ENCODE results near the gene HAL. TPM values are rescaled to one million over a fixed set of nuclear protein-coding genes. Genes with fewer than 3 reads are reported as not detected.

HAL gene
- polyA plus RNA-seq, 1 of the 3 experiments (the other 2 are of a cell fraction): 0.08 TPM

- H2AFZ ChIP-seq (ENCODE audit: low read depth): no peak overlapping the region
Measured at GRCh38 chr12:95999484-95999883, 3.3 kb upstream of the HAL start.

GRCh38 chr12:95998611-95999286, 2.6 kb upstream of the HAL start:
- Histone ChIP-seq H3K9me3 (no peaks in the 10 kb centered on the region), H3K4me1 (ENCODE audit: control insufficient read depth in 1 of 2, insufficient read depth in 2 of 2, low read depth in 1 of 2, low read length in 1 of 2) (no peaks in the 10 kb centered on the region), H3K27ac (ENCODE audit: low read depth in 2 of 2, low read length in 1 of 2) (no peak overlapping the region), H3K9me2 (no peaks in the 10 kb centered on the region), H2AFZ (ENCODE audit: low read depth) (no peak overlapping the region), H4K20me1 (ENCODE audit: insufficient read depth) (no peaks in the 10 kb centered on the region), H3F3A (replicated peaks; ENCODE audit: insufficient read depth) (no peaks in the 10 kb centered on the region), H3K4me3 (ENCODE audit: low read depth in 2 of 2, low read length in 1 of 2) (no peak overlapping the region; a peak in 1 of 4 replicates), H3K9ac (no peak overlapping the region), H3K4me2 (no peak overlapping the region), H3K79me2 (ENCODE audit: insufficient read depth) (no peaks in the 10 kb centered on the region), H3K36me3 (replicated peaks in 1 of 2; ENCODE audit: control insufficient read depth in 1 of 2, insufficient read depth in 2 of 2, low read length in 1 of 2) (peaks cover 22 to 23% of the 10 kb centered on the region in 2 experiments), H3K27me3 (ENCODE audit: insufficient read depth) (no peaks in the 10 kb centered on the region)
- WGBS (ENCODE audit: low lambda C conversion rate): 38% methylated on average over 7 of the region's 7 CpGs
- peak; percentile 75 for DNase-seq
- ChIA-PET CTCF (interaction anchor here (0.5 to 8.6 kb wide), 53 partner anchors 9 to 712 kb away, joined by 3 to 154 read pairs (median 4); partner anchors contain the start of genes AMDHD1, CCDC38 and LTA4H), POLR2A (interaction anchor here (1.4 kb wide), 1 partner anchor 55 kb away, joined by 5 read pairs; the partner anchor contains the start of genes AMDHD1 and CCDC38)
- no peak for TF ChIP-seq USF2 (IDR thresholded peaks at IDR 0.05; ENCODE audit: borderline replicate concordance, low read depth, low read length)
- peak; percentile 74 for TF ChIP-seq SMC3 (IDR thresholded peaks at IDR 0.05; ENCODE audit: low read depth, low read length)
- no peak for TF ChIP-seq FOSL2 (IDR thresholded peaks at IDR 0.05; ENCODE audit: borderline replicate concordance, low read depth)
- no peak for TF ChIP-seq IRF3 (IDR thresholded peaks at IDR 0.05; ENCODE audit: low read depth, low read length)
- TF ChIP-seq JUND (IDR thresholded peaks at IDR 0.05): no peak
- TF ChIP-seq RCOR1 (IDR thresholded peaks at IDR 0.05; ENCODE audit: low read length): 0 out of 2 replicates have a peak, but pooled peaks have one; percentile 31
- TF ChIP-seq CTCF (IDR thresholded peaks at IDR 0.05): peak; percentile 64
- TF ChIP-seq RAD21 (IDR thresholded peaks at IDR 0.05; ENCODE audit: low read length): peak; percentile 89

More at GRCh38 chr12:95999484-95999883, 3.3 kb upstream of the HAL start:
- TF ChIP-seq FOSL2 (IDR thresholded peaks at IDR 0.05; ENCODE audit: borderline replicate concordance, low read depth): no peak
- H3F3A ChIP-seq (replicated peaks; ENCODE audit: insufficient read depth): no peaks in the 10 kb centered on the region
- no peak overlapping the region for H3K4me2 ChIP-seq
- H3K27ac ChIP-seq (ENCODE audit: low read depth in 2 of 2, low read length in 1 of 2): no peak overlapping the region
- no peaks in the 10 kb centered on the region for H3K4me1 ChIP-seq (ENCODE audit: control insufficient read depth in 1 of 2, insufficient read depth in 2 of 2, low read depth in 1 of 2, low read length in 1 of 2)
- H3K9me3 ChIP-seq: no peaks in the 10 kb centered on the region
- H3K4me3 ChIP-seq (ENCODE audit: low read depth in 2 of 2, low read length in 1 of 2): no peak overlapping the region
- H3K79me2 ChIP-seq (ENCODE audit: insufficient read depth): no peaks in the 10 kb centered on the region
- DNase-seq: no peak
- peaks cover 22 to 31% of the 10 kb centered on the region in 2 experiments for H3K36me3 ChIP-seq (replicated peaks in 1 of 2; ENCODE audit: control insufficient read depth in 1 of 2, insufficient read depth in 2 of 2, low read length in 1 of 2)
- 60% methylated on average over 5 of the region's 5 CpGs for WGBS (ENCODE audit: low lambda C conversion rate)
- H3K9ac ChIP-seq: no peak overlapping the region
- H3K9me2 ChIP-seq: no peaks in the 10 kb centered on the region
- CTCF ChIA-PET: interaction anchor here (0.7 to 8.6 kb wide), 19 partner anchors 8 to 150 kb away, joined by 3 to 154 read pairs (median 7); partner anchors contain the start of genes AMDHD1 and CCDC38
- no peaks in the 10 kb centered on the region for H4K20me1 ChIP-seq (ENCODE audit: insufficient read depth)
- no peaks in the 10 kb centered on the region for H3K27me3 ChIP-seq (ENCODE audit: insufficient read depth)
- POLR2A ChIA-PET: no interaction called here
